Measurements from ENCODE around the gene ANKRD12.

GRCh38 chr18:9249254-9249653 lies 112.7 kb downstream of the ANKRD12 start:
- no peak for TF ChIP-seq EZH2 (IDR thresholded peaks at IDR 0.05; ENCODE audit: low read length)
- TF ChIP-seq, protein P1, sequence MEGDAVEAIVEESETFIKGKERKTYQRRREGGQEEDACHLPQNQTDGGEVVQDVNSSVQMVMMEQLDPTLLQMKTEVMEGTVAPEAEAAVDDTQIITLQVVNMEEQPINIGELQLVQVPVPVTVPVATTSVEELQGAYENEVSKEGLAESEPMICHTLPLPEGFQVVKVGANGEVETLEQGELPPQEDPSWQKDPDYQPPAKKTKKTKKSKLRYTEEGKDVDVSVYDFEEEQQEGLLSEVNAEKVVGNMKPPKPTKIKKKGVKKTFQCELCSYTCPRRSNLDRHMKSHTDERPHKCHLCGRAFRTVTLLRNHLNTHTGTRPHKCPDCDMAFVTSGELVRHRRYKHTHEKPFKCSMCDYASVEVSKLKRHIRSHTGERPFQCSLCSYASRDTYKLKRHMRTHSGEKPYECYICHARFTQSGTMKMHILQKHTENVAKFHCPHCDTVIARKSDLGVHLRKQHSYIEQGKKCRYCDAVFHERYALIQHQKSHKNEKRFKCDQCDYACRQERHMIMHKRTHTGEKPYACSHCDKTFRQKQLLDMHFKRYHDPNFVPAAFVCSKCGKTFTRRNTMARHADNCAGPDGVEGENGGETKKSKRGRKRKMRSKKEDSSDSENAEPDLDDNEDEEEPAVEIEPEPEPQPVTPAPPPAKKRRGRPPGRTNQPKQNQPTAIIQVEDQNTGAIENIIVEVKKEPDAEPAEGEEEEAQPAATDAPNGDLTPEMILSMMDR (optimal IDR thresholded peaks at IDR 0.05 in 1 of 3, IDR thresholded peaks at IDR 0.05 in 1 of 3, conservative IDR thresholded peaks at IDR 0.05 in 1 of 3; ENCODE audit: extremely low read depth in 1 of 3, insufficient read depth in 2 of 3, low read length in 3 of 3): no peak
